IPS-NIHi7 (cell line): ENCODE data around the gene CHST11.
A peak's percentile ranks its signal among the peaks of the same experiment; 100 is the strongest.

Experiments used
- DNase-seq: peaks from one replicate; pipeline ENCODE4 v3.0.0; 2012; ENCODE audit warnings: mixed read lengths; ENCODE audit errors: extremely low spot score

CHST11 gene

GRCh38 chr12:104652358-104652757, 195.6 kb downstream of the CHST11 start:
- DNase-seq, result no peak

- DNase-seq, result no peak
Observed at GRCh38 chr12:104652910-104653309, 196.2 kb downstream of the CHST11 start.

GRCh38 chr12:104653730-104654664, 197.2 kb downstream of the CHST11 start:
- peak; percentile 67 for DNase-seq

- no peak for DNase-seq
Observed at GRCh38 chr12:104654665-104655609, 198.2 kb downstream of the CHST11 start.

- DNase-seq, result no peak
Observed at GRCh38 chr12:104656383-104656782, 199.6 kb downstream of the CHST11 start.

GRCh38 chr12:104656921-104657320, 200.2 kb downstream of the CHST11 start:
- no peak for DNase-seq

- no peak for DNase-seq
Observed at GRCh38 chr12:104657726-104658484, 201.2 kb downstream of the CHST11 start.

GRCh38 chr12:104659058-104659457, 202.3 kb downstream of the CHST11 start:
- no peak for DNase-seq

- DNase-seq, result no peak
Observed at GRCh38 chr12:104662203-104662602, 205.5 kb downstream of the CHST11 start.

GRCh38 chr12:104662908-104663307, 206.2 kb downstream of the CHST11 start:
- no peak for DNase-seq

GRCh38 chr12:104664351-104664750, 207.6 kb downstream of the CHST11 start:
- DNase-seq, result no peak

- DNase-seq, result no peak
Observed at GRCh38 chr12:104665296-104665695, 208.5 kb downstream of the CHST11 start.

GRCh38 chr12:104667139-104667538, 210.4 kb downstream of the CHST11 start:
- DNase-seq, result no peak

GRCh38 chr12:104668274-104668718, 211.5 kb downstream of the CHST11 start:
- no peak for DNase-seq

- DNase-seq, result no peak
Observed at GRCh38 chr12:104669089-104669721, 212.5 kb downstream of the CHST11 start.

- no peak for DNase-seq
Observed at GRCh38 chr12:104669851-104670337, 213.1 kb downstream of the CHST11 start.

- DNase-seq, result no peak
Observed at GRCh38 chr12:104670439-104671408, 214.0 kb downstream of the CHST11 start.

GRCh38 chr12:104671409-104672095, 214.8 kb downstream of the CHST11 start:
- DNase-seq, result no peak

- DNase-seq, result no peak
Observed at GRCh38 chr12:104672096-104672445, 215.3 kb downstream of the CHST11 start.
